ENCODE results near the gene PITPNB.

PITPNB gene

DNA sequence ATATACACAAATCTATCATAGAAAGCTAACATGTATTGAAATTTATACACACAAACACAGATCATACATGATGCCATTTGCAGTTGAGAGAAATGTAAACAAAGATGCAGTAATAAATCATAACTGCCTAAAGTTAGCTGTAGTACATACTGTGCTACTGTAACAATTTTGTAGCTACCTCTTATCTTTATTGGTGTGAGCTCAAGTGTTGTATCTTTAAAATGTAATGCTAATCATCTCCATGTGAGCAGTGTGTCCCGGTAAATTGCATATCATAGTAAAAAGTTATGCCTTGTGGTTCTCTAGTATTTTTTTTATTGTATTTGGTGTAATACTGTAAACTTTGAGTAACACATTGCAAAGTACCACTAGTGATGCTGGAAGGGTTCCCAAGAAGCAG is 16.8 kb upstream of the PITPNB start:
- TF ChIP-seq CTCF (conservative IDR thresholded peaks at IDR 0.05; ENCODE audit: control insufficient read depth, insufficient read depth, low read depth, low read length), result no peak
- H3K4me3 ChIP-seq (ENCODE audit: control insufficient read depth, low read depth, low read length), result no peak overlapping the region
- DNase-seq (ENCODE audit: low read depth), result no peak

DNA sequence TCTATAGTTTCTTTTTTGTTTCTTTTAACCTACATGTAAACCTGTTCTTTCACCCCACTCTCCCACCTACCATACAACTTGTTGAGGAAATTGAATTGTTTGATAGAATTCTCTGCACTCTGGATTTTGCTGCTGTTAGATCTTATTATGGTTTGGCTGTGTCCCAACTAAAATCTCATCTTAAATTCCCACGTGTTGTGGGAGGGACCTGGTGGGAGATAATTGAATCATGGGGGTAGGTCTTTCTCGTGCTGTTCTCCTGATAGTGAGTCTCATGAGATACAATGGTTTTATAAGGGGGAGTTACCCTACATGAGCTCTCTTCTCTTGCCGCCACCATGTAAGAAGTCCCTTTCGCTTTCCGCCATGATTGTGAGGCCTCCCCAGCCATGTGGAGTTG is 15.0 kb upstream of the PITPNB start:
- no peak for DNase-seq (ENCODE audit: low read depth)
- no peak for TF ChIP-seq CTCF (conservative IDR thresholded peaks at IDR 0.05; ENCODE audit: control insufficient read depth, insufficient read depth, low read depth, low read length)
- H3K4me3 ChIP-seq (ENCODE audit: control insufficient read depth, low read depth, low read length), result no peak overlapping the region

DNA sequence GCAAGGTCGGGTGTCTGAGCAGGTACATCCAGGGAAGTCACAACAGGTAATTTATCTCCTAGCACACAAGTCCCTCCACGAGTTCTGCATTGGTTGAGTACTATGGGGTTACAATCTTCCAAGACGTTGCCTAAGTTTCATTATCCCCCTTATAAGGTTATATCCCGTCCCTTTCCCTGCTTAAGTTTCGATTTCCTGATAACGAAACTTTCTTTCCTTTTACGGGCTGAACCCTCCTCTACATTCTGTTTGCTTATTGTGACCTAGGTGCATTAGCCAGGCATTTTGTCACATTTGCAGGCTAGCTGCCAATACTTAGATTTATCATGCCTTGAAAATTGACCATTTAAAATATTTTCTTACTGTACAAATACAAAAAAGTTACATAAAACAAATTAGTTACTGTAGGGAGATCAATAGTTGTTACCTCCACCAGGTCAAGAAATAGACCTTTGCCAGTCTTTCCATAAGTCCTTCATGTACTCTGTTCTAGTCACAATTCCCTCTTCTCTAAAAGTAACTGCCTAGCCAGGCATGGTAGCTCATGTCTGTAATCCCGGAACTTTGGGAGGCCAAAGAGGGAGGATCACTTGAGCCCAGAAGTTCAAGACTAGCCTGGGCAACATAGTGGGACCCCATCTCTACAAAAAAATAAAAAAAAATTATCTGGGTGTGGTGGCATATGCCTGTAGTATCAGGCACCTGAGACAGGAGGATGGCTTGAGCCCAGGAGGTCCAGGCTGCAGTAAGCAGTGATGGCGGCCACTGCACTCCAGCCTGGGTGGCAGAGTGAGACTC is 14.3 kb upstream of the PITPNB start:
- H3K4me3 ChIP-seq (ENCODE audit: control insufficient read depth, low read depth, low read length), result no peak overlapping the region
- no peak for DNase-seq (ENCODE audit: low read depth)
- no peak for TF ChIP-seq CTCF (conservative IDR thresholded peaks at IDR 0.05; ENCODE audit: control insufficient read depth, insufficient read depth, low read depth, low read length)

GRCh38 chr22:27930331-27931060 is 11.4 kb upstream of the PITPNB start:
- no peak for TF ChIP-seq CTCF (conservative IDR thresholded peaks at IDR 0.05; ENCODE audit: control insufficient read depth, insufficient read depth, low read depth, low read length)
- DNase-seq (ENCODE audit: low read depth), result peak; percentile 13
- no peak overlapping the region for H3K4me3 ChIP-seq (ENCODE audit: control insufficient read depth, low read depth, low read length)

GRCh38 chr22:27927608-27928007 is 8.6 kb upstream of the PITPNB start:
- H3K4me3 ChIP-seq (ENCODE audit: control insufficient read depth, low read depth, low read length), result no peak overlapping the region
- DNase-seq (ENCODE audit: low read depth), result no peak
- no peak for TF ChIP-seq CTCF (conservative IDR thresholded peaks at IDR 0.05; ENCODE audit: control insufficient read depth, insufficient read depth, low read depth, low read length)

GRCh38 chr22:27925331-27925730 is 6.3 kb upstream of the PITPNB start:
- H3K4me3 ChIP-seq (ENCODE audit: control insufficient read depth, low read depth, low read length), result no peak overlapping the region
- no peak for TF ChIP-seq CTCF (conservative IDR thresholded peaks at IDR 0.05; ENCODE audit: control insufficient read depth, insufficient read depth, low read depth, low read length)
- no peak for DNase-seq (ENCODE audit: low read depth)

Measured in fibroblast of mammary gland (primary cell).